ENCODE results near the gene MAP2K3. TPM values are rescaled to one million over a fixed set of nuclear protein-coding genes. Genes with fewer than 3 reads are reported as not detected.
"Not testable (repeated sequence)": the region's sequence is repeated elsewhere in the genome, so short reads cannot be mapped to it uniquely, and the experiment has no call there.

The MAP2K3 gene
- total RNA-seq, 2 experiments from 2014 or later = 27.8 to 71.5 TPM

DNA sequence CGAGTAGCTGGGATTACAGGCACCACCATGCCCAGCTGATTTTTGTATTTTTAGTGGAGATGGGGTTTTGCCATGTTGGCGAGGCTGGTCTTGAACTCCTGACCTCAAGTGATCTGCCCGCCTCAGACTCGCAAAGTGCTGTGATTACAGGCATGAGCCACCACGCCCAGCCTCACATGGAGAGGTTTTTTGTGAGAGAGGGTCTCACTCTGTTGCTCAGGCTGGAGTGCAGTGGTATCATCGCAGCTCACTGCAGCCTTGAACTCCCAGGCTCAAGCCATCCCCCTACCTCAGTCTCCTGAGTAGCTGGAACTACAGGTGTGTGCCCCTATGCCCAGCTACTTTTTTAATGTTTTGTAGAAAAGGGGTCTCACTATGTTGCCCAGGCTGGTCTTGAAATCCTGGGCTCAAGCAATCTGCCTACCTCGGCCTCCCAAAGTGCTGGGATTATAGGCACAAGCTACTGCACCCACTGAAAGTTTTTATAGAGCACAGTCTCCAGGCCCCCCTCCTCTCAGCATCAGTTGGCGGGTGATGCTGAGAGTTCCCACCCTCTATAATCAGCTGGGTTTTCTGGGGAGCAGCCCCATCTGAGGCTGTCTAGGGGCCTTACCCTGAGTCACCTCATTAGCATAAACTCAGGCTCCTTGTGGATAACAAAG, 22.2 kb downstream of the MAP2K3 start:
- POLR2A ChIA-PET = interaction anchor here (0.6 kb wide), 1 partner anchor 187 kb away, joined by 4 read pairs; no protein-coding TSS in a partner anchor
- CTCF ChIA-PET (ENCODE audit: unreplicated experiment); H3K9me3 ChIP-seq (ENCODE audit: low read length); H3K9me2 ChIP-seq (ENCODE audit: insufficient read depth, low read length); intact Hi-C loops (cut with micrococcal nuclease; ENCODE audit: unreplicated experiment); DNase-seq (ENCODE audit: low spot score); H4K20me1 ChIP-seq (ENCODE audit: insufficient read depth, low read length); H3K79me2 ChIP-seq (ENCODE audit: insufficient read depth, low read depth, low read length); BruUV-seq (replicated peaks); H3K4me1 ChIP-seq (ENCODE audit: insufficient read depth, low read length, poor library complexity, severe bottlenecking); H3K4me2 ChIP-seq (ENCODE audit: low read length); H3K27ac ChIP-seq (ENCODE audit: low read depth, low read length, poor library complexity, severe bottlenecking); H2AFZ ChIP-seq (ENCODE audit: low read length); H3K4me3 ChIP-seq (ENCODE audit: low read depth, low read length, poor library complexity, severe bottlenecking): not testable (repeated sequence)
- H3K36me3 ChIP-seq (ENCODE audit: insufficient read depth, low read length) = peaks cover 36% of the 10 kb centered on the region

DNA sequence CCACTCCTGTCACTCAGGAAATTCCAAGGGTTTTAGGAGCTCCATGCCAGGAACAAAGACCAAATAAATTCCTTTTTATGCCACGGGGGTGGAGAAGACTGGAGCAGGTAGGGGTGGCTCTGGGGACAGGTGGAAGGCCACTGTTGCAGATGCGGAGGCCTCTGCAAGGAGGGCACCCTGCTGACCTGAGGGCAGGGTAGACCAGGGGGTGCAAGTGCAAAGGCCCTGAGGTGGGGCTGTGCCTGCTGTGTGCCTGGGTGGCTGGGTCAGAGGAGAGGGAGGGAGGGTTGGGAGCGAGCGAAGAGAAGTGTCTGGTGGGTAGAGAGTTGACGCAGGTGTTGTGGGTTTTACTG, 22.7 kb downstream of the MAP2K3 start:
- H3K9me2 ChIP-seq (ENCODE audit: insufficient read depth, low read length); POLR2A ChIA-PET; H3K4me3 ChIP-seq (ENCODE audit: low read depth, low read length, poor library complexity, severe bottlenecking); H3K4me2 ChIP-seq (ENCODE audit: low read length); H3K9me3 ChIP-seq (ENCODE audit: low read length); intact Hi-C loops (cut with micrococcal nuclease; ENCODE audit: unreplicated experiment); H2AFZ ChIP-seq (ENCODE audit: low read length); CTCF ChIA-PET (ENCODE audit: unreplicated experiment); H3K4me1 ChIP-seq (ENCODE audit: insufficient read depth, low read length, poor library complexity, severe bottlenecking); DNase-seq (ENCODE audit: low spot score); BruUV-seq (replicated peaks); H3K79me2 ChIP-seq (ENCODE audit: insufficient read depth, low read depth, low read length); H4K20me1 ChIP-seq (ENCODE audit: insufficient read depth, low read length); H3K27ac ChIP-seq (ENCODE audit: low read depth, low read length, poor library complexity, severe bottlenecking): not testable (repeated sequence)
- peaks cover 34% of the 10 kb centered on the region for H3K36me3 ChIP-seq (ENCODE audit: insufficient read depth, low read length)

DNA sequence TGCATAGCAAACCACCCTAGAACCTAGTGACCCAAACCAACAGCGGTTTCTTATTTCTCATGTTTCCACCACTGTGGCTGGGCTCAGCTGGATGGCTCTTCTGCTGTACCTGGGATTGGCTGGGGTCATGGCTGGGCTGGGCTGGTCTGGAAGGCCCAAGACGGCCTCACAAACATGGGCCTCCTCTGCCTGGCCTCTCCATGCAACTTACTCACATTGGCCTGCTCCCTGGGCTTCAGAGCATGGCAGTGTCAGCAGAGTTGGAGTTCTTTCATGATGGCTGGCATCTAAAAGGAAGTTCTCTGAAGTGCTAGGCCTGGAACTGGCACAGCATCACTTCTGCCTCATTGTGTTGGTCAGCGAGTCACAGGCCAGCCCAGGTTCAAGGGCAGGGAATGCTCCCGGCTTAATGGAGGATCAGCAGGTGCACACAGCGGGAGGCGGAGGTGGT, 24.4 kb downstream of the MAP2K3 start:
- POLR2A ChIA-PET; intact Hi-C loops (cut with micrococcal nuclease; ENCODE audit: unreplicated experiment): not testable (repeated sequence)

DNA sequence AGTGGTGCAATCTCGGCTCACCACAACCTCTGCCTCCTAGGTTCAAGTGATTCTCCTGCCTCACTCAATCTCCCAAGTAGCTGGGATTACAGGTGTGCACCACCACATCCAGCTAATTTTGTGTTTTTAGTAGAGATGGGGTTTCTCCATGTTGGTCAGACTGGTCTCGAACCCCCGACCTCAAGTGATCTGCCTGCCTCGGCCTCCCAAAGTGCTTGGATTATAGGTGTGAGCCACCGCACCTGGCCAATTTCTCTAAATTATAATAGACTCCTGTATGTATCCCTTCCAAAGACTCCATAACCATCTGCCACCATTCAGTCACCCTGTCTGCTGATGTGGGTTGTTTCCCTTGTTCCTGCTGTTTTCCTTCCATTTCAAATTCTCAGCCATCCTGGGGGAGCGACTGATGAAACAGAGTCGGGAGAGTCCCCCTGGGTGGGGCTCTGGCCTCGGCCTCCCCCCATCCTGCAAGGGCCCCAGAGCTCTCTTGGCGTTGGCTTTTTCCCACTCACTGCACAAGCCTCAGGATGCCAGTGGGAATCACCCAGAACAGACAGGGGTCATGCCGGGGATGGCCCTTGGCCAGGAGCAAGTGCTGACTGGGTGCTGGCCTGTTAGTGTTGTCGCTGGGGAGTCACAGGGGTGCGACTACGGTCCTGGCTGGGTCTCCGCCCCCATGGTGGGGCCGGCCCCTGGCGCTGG, 25.7 kb downstream of the MAP2K3 start:
- H3K9me3 ChIP-seq (ENCODE audit: low read length); H3K9me2 ChIP-seq (ENCODE audit: insufficient read depth, low read length); CTCF ChIA-PET (ENCODE audit: unreplicated experiment); BruUV-seq (replicated peaks); intact Hi-C loops (cut with micrococcal nuclease; ENCODE audit: unreplicated experiment); H3K4me1 ChIP-seq (ENCODE audit: insufficient read depth, low read length, poor library complexity, severe bottlenecking); H3K79me2 ChIP-seq (ENCODE audit: insufficient read depth, low read depth, low read length); H3K4me2 ChIP-seq (ENCODE audit: low read length); DNase-seq (ENCODE audit: low spot score); H3K4me3 ChIP-seq (ENCODE audit: low read depth, low read length, poor library complexity, severe bottlenecking); H4K20me1 ChIP-seq (ENCODE audit: insufficient read depth, low read length); POLR2A ChIA-PET; H2AFZ ChIP-seq (ENCODE audit: low read length); H3K27ac ChIP-seq (ENCODE audit: low read depth, low read length, poor library complexity, severe bottlenecking): not testable (repeated sequence)
- H3K36me3 ChIP-seq (ENCODE audit: insufficient read depth, low read length) = peaks cover 17% of the 10 kb centered on the region

More for the DNA sequence above, 24.4 kb downstream of the MAP2K3 start:
- H4K20me1 ChIP-seq (ENCODE audit: insufficient read depth, low read length); H3K9me2 ChIP-seq (ENCODE audit: insufficient read depth, low read length); H3K4me2 ChIP-seq (ENCODE audit: low read length); CTCF ChIA-PET (ENCODE audit: unreplicated experiment); DNase-seq (ENCODE audit: low spot score); H3K79me2 ChIP-seq (ENCODE audit: insufficient read depth, low read depth, low read length); BruUV-seq (replicated peaks); H3K4me1 ChIP-seq (ENCODE audit: insufficient read depth, low read length, poor library complexity, severe bottlenecking); H3K9me3 ChIP-seq (ENCODE audit: low read length); H3K27ac ChIP-seq (ENCODE audit: low read depth, low read length, poor library complexity, severe bottlenecking); H3K4me3 ChIP-seq (ENCODE audit: low read depth, low read length, poor library complexity, severe bottlenecking); H2AFZ ChIP-seq (ENCODE audit: low read length): not testable (repeated sequence)
- H3K36me3 ChIP-seq (ENCODE audit: insufficient read depth, low read length) = peaks cover 22% of the 10 kb centered on the region

DNA sequence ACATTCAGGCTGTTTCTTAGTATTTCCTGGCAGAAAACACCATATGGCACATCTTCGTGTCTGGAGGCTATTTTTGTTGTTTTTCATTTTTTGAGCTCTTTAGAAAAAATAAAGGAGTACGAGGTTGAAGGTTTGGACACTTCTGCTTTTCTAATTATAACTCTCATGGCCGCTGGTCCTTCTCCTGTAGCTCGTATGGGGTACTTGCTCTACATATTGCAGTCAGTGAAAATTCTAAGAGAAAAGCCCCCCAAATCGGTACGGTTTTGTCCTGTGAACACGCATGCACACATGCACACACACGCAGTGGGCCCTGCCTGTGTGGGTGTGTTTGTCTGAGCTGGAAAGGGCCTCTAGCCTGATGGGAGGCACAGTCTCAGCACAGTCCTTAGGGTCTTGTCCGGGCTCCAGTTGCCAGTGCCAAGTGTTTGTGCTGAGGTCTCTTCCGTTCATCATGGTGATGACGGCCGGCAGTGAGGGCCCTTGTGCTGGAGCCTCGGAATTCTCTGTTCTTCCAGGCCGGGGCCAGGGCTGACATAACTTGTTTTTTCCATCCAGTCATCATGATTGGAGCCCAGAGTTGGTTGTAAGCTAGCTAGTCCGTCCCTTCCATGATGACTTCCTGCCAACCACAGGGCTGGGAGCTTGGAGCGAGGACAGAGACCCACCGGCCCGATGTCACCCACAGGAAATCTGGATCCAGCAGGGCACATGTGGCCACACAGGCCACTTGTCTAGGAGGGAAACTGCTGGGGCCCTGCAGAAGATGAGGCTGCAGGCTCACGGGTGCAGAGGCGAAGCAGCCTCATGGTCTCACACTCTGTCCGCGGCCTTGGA, 26.5 kb downstream of the MAP2K3 start:
- POLR2A ChIA-PET; H3K4me1 ChIP-seq (ENCODE audit: insufficient read depth, low read length, poor library complexity, severe bottlenecking); H3K9me2 ChIP-seq (ENCODE audit: insufficient read depth, low read length); intact Hi-C loops (cut with micrococcal nuclease; ENCODE audit: unreplicated experiment); H3K4me3 ChIP-seq (ENCODE audit: low read depth, low read length, poor library complexity, severe bottlenecking); BruUV-seq (replicated peaks); H3K9me3 ChIP-seq (ENCODE audit: low read length); H3K79me2 ChIP-seq (ENCODE audit: insufficient read depth, low read depth, low read length); H4K20me1 ChIP-seq (ENCODE audit: insufficient read depth, low read length); H3K4me2 ChIP-seq (ENCODE audit: low read length); H2AFZ ChIP-seq (ENCODE audit: low read length); DNase-seq (ENCODE audit: low spot score); CTCF ChIA-PET (ENCODE audit: unreplicated experiment); H3K27ac ChIP-seq (ENCODE audit: low read depth, low read length, poor library complexity, severe bottlenecking): not testable (repeated sequence)
- H3K36me3 ChIP-seq (ENCODE audit: insufficient read depth, low read length) = peaks cover 17% of the 10 kb centered on the region
